GM19035 (cell line): ENCODE data around the gene TRAPPC2.
A peak's percentile ranks its signal among the peaks of the same experiment; 100 is the strongest.
"Not testable (repeated sequence)": the region's sequence is repeated elsewhere in the genome, so short reads cannot be mapped to it uniquely, and the experiment has no call there.

Source experiments
- ATAC-seq: cut with Tn5 transposase; IDR thresholded peaks from one replicate; pipeline ENCODE4 v1.9.1; 2021; ENCODE audit not compliant: unreplicated experiment

TRAPPC2 gene

GRCh38 chrX:13699183-13699826 is 35.1 kb downstream of the TRAPPC2 start:
- ATAC-seq = peak; percentile 74

GRCh38 chrX:13698432-13698831 is 36.0 kb downstream of the TRAPPC2 start:
- no peak for ATAC-seq

DNA sequence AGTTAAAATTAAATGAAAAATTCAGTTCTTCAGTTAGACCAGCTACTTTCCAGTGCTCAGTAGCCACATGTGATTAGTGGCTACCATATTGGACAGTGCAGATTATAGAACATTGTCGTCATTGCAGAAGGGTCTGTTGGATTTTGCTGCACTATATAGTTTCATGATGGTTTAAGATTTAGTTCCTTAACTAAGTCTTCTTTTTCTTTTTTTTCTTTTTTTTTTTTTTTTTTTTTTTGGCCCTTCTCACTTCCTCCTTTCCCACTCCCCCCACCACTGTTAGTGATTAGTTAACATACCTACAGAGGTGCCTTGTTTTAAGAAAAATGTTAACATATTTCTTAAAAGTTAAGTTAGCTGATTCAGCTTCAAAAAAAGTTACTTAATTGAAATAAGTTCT is 36.4 kb downstream of the TRAPPC2 start:
- no peak for ATAC-seq

- ATAC-seq = peak; percentile 54
These were observed 37.0 kb downstream of the TRAPPC2 start for GRCh38 chrX:13697455-13697854.

GRCh38 chrX:13695601-13696115 is 38.8 kb downstream of the TRAPPC2 start:
- no peak for ATAC-seq

DNA sequence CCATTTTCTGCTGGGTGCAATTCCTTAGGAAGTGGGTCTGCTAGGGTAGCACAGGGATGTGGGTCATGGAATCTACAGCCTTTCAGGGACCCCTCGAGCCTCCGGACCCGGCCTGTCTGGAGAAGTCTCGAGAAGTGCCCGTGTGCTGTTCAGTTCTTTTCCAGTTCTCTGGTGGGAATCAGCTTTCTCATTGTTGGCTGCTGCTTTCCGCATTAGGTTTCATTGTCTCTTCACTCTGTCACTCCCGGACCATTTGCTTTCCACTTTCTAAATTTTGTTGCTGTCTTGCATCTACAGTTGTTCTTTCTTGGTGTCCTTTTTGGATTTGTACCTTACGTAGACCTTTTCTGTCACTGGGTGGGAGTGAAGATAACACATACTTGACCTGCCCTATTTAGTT is 39.4 kb downstream of the TRAPPC2 start:
- ATAC-seq = no peak

GRCh38 chrX:13694359-13694758 is 40.1 kb downstream of the TRAPPC2 start:
- no peak for ATAC-seq

- ATAC-seq = no peak
These were observed 41.0 kb downstream of the TRAPPC2 start for GRCh38 chrX:13693341-13693961.

DNA sequence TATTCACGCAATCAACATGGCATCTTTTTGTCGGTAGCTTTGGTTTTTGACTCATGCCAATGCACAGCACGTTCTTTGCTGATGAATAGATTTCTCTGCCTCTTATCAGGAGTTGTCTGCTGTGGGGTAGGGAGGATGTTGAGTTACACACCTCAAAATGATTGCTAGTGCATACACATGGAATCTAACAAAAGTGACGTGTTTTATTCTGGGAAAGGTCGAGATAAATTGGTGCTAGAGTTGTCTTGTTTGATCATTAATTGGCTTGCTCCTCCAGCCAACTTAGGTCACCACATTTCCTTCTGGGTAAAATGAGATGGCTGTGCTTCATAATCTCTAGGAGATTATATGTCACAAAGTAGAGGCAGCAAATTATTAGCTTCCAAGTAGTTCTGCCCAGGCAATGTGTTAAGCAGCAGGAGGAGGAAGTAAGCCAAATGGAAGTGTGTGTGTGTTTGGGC is 41.6 kb downstream of the TRAPPC2 start:
- no peak for ATAC-seq

- no peak for ATAC-seq
These were observed 42.5 kb downstream of the TRAPPC2 start for GRCh38 chrX:13691841-13692371.

DNA sequence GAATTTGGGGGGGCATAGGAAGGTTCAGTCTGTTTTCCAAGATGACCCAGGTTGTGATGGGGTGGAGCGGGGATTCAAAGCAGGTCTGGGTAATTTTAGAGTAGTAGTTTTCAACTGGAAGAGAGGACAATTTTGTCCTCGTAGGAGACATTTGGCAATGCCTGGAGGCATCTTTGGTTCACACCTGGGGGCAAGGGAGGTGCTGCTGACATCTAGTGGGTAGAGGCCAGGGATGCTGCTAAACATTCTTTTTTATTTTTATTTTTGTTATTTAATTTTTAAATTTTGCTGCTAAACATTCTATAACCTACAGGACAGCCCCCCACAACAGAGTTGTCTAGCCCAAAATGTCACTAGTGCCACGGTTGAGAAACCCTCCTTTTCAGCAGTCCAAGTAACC is 43.6 kb downstream of the TRAPPC2 start:
- no peak for ATAC-seq

- ATAC-seq = no peak
These were observed 44.6 kb downstream of the TRAPPC2 start for GRCh38 chrX:13689741-13690211.

GRCh38 chrX:13688958-13689740 is 45.3 kb downstream of the TRAPPC2 start, which contains the start of gene RAB9A:
Gene RAB9A, plus strand, starts transcription at chrX:13689128. Its CDS starts 19,619 bp downstream, at chrX:13708747.
- peak; percentile 67 for ATAC-seq

DNA sequence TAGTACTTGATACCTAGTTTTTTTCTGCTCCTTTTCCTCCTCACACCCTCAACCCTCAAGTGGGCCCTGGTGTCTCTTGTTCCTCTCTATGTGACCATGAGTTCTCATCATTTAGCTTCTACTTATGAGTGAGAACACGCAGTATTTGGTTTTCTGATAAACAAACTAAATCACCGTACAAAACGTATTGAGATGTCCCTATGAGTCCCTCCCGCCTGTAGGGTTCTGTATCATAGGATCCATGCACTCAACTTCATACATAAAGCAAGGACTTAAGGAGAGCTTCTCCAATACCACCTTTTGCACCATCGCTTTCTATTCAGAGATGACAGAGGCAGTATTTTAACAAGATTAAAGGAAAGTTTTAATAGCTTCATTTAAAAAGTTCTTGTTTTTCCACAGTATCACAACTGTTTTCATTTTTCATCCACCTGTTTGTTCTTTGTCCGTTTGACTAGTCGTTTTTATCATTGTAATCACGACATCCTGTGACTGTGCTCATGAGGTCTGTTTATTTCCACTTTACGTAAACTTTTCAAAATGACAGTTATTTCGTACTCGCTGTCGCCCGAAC is 45.9 kb downstream of the TRAPPC2 start:
- ATAC-seq = no peak

DNA sequence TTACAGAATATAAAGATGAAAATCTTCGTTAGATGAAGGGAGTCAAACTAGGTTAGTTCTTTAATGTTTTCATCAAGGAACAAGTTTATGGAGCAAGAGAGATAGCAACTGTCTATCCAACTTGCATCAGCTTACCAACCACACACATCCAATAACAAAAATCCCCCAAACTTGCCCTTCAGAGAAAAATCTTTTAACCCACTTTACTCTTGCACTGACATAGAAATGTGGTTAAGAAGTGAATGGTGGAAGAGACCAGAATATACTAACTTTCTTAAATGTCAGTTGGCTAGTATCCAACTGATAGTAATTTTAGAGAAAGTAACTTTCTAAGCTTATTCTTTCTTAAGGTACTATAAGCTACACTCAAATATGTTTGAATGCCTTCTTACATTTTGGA is 47.2 kb downstream of the TRAPPC2 start:
- no peak for ATAC-seq

- ATAC-seq = no peak
These were observed 49.2 kb downstream of the TRAPPC2 start for GRCh38 chrX:13685126-13685763.

- no peak for ATAC-seq
These were observed 50.1 kb downstream of the TRAPPC2 start for GRCh38 chrX:13684361-13684760.

DNA sequence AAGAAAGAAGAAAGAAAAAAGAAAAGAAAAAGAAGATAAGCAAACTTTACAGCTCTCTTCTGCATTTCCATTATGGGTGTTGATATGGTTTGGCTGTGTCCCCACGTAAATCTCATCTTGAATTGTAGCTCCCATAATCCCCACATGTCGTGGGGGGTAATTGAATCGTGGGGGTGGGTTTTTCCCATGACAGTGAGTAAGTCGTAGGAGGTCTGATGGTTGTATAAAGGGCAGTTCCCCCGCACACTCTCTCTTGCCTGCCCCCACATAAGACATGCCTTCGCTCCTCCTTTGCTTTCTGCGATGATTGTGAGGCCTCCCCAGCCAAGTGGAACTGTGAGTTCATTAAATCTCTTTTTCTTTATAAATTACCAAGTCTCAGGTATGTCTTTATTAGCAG is 52.8 kb downstream of the TRAPPC2 start:
- no peak for ATAC-seq

DNA sequence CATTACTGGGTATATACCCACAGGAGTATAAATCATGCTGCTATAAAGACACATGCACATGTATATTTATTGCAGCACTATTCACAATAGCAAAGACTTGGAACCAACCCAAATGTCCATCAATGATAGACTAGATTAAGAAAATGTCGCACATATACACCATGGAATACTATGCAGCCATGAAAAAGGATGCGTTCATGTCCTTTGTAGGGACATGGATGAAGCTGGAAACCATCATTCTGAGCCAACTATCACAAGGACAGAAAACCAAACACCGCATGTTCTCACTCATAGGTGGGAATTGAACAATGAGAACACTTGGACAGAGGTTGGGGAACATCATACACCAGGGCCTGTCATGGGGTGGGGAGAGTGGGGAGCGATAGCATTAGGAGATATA is 54.7 kb downstream of the TRAPPC2 start:
- not testable (repeated sequence) for ATAC-seq

GRCh38 chrX:13676885-13677284 is 57.5 kb downstream of the TRAPPC2 start:
- no peak for ATAC-seq
